Smooth muscle cell (in vitro differentiated cells): Measurements from ENCODE around the gene PHYHIPL. TPM values are rescaled to one million over a fixed set of nuclear protein-coding genes. Genes with fewer than 3 reads are reported as not detected.

ENCODE experiments used
- DNase-seq: peaks from one replicate; lab custom pipeline; 2025; ENCODE audit not compliant: unreplicated experiment; lab: John Stamatoyannopoulos, UW
- H2AFZ ChIP-seq: fragments of 200-600 bp; sonication (generic); 2 replicates; pipeline ENCODE4 v1.6.0; 2016; ENCODE audit warnings: antibody characterized with exemption, low read depth, mild to moderate bottlenecking
- H3F3A ChIP-seq: fragments of 200-600 bp; sonication (generic); 2 replicates; pipeline ENCODE4 v1.6.0; 2017; ENCODE audit warnings: antibody characterized with exemption, low read depth
- H3K27ac ChIP-seq: fragments of 200-600 bp; sonication (generic); 2 replicates; pipeline ENCODE4 v1.5.1; 2016; ENCODE audit warnings: low read depth, mild to moderate bottlenecking
- H3K27me3 ChIP-seq: fragments of 200-600 bp; sonication (generic); 2 replicates; pipeline ENCODE4 v1.6.1; 2016; ENCODE audit warnings: low read depth, mild to moderate bottlenecking
- H3K36me3 ChIP-seq: fragments of 200-600 bp; sonication (generic); 2 replicates; pipeline ENCODE4 v1.5.1; 2016; ENCODE audit warnings: low read depth
- H3K4me1 ChIP-seq: fragments of 200-600 bp; sonication (generic); 2 replicates; pipeline ENCODE4 v1.5.1; 2016; ENCODE audit warnings: low read depth
- H3K4me2 ChIP-seq: fragments of 200-600 bp; sonication (generic); 2 replicates; pipeline ENCODE4 v1.6.0; 2016; ENCODE audit warnings: mild to moderate bottlenecking
- H3K4me3 ChIP-seq: fragments of 200-600 bp; sonication (generic); 2 replicates; pipeline ENCODE4 v1.5.1; 2016; ENCODE audit warnings: mild to moderate bottlenecking
- H3K79me2 ChIP-seq: fragments of 200-600 bp; sonication (generic); 2 replicates; pipeline ENCODE4 v1.6.0; 2016; ENCODE audit warnings: low read depth, mild to moderate bottlenecking
- H3K9ac ChIP-seq: fragments of 200-600 bp; sonication (generic); 2 replicates; pipeline ENCODE4 v1.6.0; 2016; ENCODE audit warnings: low read depth
- H3K9me3 ChIP-seq: fragments of 200-600 bp; sonication (generic); replicated peaks from 2 replicates; pipeline ENCODE4 v1.5.1; 2016; ENCODE audit warnings: low read depth
- H4K20me1 ChIP-seq: fragments of 200-600 bp; sonication (generic); 2 replicates; pipeline ENCODE4 v1.6.0; 2016; ENCODE audit warnings: low read depth
- CTCF ChIP-seq: fragments of 200-600 bp; sonication (generic); IDR thresholded peaks from 2 replicates; pipeline ENCODE4 v1.5.1; 2017; ENCODE audit warnings: borderline replicate concordance, mild to moderate bottlenecking, antibody characterized with exemption; ENCODE audit not compliant: insufficient read depth, poor library complexity, severe bottlenecking
- WGBS: methylation state at CpG from one replicate; pipeline ENCODE4 v1.1.7; 2016; ENCODE audit warnings: low lambda C conversion rate; 5-methylcytosine and 5-hydroxymethylcytosine counted together
- polyA plus RNA-seq: library from polyadenylated mRNA; unstranded; fragments of >200 nt; fragmentation: Nextera tagmentation; extraction: Ambion mirVana; gene quantifications from 2 replicates; pipeline ENCODE4 v1.2.1, GENCODE V29; 2016
- total RNA-seq: library from RNA; depleted of rRNA; stranded (reverse); fragments of >200 nt; gene quantifications from 2 replicates; pipeline ENCODE4 v1.2.3, GENCODE V29; 2014

PHYHIPL gene
- total and polyA plus RNA-seq, 2 experiments from 2014 or later, result 0.31 to 0.63 TPM

GRCh38 chr10:59268460-59268859, 92.0 kb downstream of the PHYHIPL start:
- H3K27ac ChIP-seq, result no peak overlapping the region

GRCh38 chr10:59269651-59270050, 93.2 kb downstream of the PHYHIPL start:
- Histone ChIP-seq H3K4me2 (no peak overlapping the region), H3K4me1 (no peaks in the 10 kb centered on the region), H3K9me3 (no peaks in the 10 kb centered on the region), H3K36me3 (no peaks in the 10 kb centered on the region), H3K79me2 (no peaks in the 10 kb centered on the region), H3K27me3 (peaks cover 30% of the 10 kb centered on the region), H4K20me1 (no peaks in the 10 kb centered on the region), H3K9ac (no peak overlapping the region), H3K27ac (no peak overlapping the region), H3F3A (no peaks in the 10 kb centered on the region), H3K4me3 (no peak overlapping the region), H2AFZ (no peak overlapping the region)
- no peak for TF ChIP-seq CTCF
- DNase-seq, result no peak
- 91% methylated on average over 6 of the region's 6 CpGs for WGBS

More at GRCh38 chr10:59268460-59268859, 92.0 kb downstream of the PHYHIPL start:
- no peaks in the 10 kb centered on the region for H3K79me2 ChIP-seq
- H4K20me1 ChIP-seq, result no peaks in the 10 kb centered on the region
- peaks cover 30% of the 10 kb centered on the region for H3K27me3 ChIP-seq
- H3K4me3 ChIP-seq, result no peak overlapping the region
- H2AFZ ChIP-seq, result no peak overlapping the region
- no peaks in the 10 kb centered on the region for H3K9me3 ChIP-seq
- TF ChIP-seq CTCF, result no peak
- H3F3A ChIP-seq, result no peaks in the 10 kb centered on the region
- no peaks in the 10 kb centered on the region for H3K36me3 ChIP-seq
- no peak for DNase-seq
- WGBS, result 94% methylated on average over 7 of the region's 7 CpGs
- no peak overlapping the region for H3K9ac ChIP-seq
- H3K4me2 ChIP-seq, result no peak overlapping the region
- H3K4me1 ChIP-seq, result no peaks in the 10 kb centered on the region

- H3K4me1 ChIP-seq, result no peaks in the 10 kb centered on the region
- H3K9me3 ChIP-seq, result no peaks in the 10 kb centered on the region
- TF ChIP-seq CTCF, result no peak
- H3K4me2 ChIP-seq, result no peak overlapping the region
- H3K79me2 ChIP-seq, result no peaks in the 10 kb centered on the region
- no peak overlapping the region for H3K9ac ChIP-seq
- H3K36me3 ChIP-seq, result no peaks in the 10 kb centered on the region
- peaks cover 31% of the 10 kb centered on the region for H3K27me3 ChIP-seq
- no peak overlapping the region for H2AFZ ChIP-seq
- no peaks in the 10 kb centered on the region for H4K20me1 ChIP-seq
- no peaks in the 10 kb centered on the region for H3F3A ChIP-seq
- WGBS, result 82% methylated on average over 3 of the region's 3 CpGs
- no peak for DNase-seq
- H3K4me3 ChIP-seq, result no peak overlapping the region
- H3K27ac ChIP-seq, result no peak overlapping the region
These were observed 94.0 kb downstream of the PHYHIPL start for GRCh38 chr10:59270492-59270891.

GRCh38 chr10:59271160-59271559, 94.7 kb downstream of the PHYHIPL start:
- 89% methylated on average over 4 of the region's 4 CpGs for WGBS
- no peak for DNase-seq

More at GRCh38 chr10:59271160-59271559, 94.7 kb downstream of the PHYHIPL start:
- Histone ChIP-seq H3K27me3 (peaks cover 30% of the 10 kb centered on the region), H2AFZ (no peak overlapping the region), H3K4me1 (no peaks in the 10 kb centered on the region), H3K79me2 (no peaks in the 10 kb centered on the region), H3K4me3 (no peak overlapping the region), H3K4me2 (no peak overlapping the region), H3K9ac (no peak overlapping the region), H3K36me3 (no peaks in the 10 kb centered on the region), H3F3A (no peaks in the 10 kb centered on the region), H3K27ac (no peak overlapping the region), H3K9me3 (no peaks in the 10 kb centered on the region), H4K20me1 (no peaks in the 10 kb centered on the region)
- TF ChIP-seq CTCF, result no peak
